ENCODE measurements around the gene G0S2.
A peak's percentile ranks its signal among the peaks of the same experiment; 100 is the strongest.

G0S2 gene

DNA sequence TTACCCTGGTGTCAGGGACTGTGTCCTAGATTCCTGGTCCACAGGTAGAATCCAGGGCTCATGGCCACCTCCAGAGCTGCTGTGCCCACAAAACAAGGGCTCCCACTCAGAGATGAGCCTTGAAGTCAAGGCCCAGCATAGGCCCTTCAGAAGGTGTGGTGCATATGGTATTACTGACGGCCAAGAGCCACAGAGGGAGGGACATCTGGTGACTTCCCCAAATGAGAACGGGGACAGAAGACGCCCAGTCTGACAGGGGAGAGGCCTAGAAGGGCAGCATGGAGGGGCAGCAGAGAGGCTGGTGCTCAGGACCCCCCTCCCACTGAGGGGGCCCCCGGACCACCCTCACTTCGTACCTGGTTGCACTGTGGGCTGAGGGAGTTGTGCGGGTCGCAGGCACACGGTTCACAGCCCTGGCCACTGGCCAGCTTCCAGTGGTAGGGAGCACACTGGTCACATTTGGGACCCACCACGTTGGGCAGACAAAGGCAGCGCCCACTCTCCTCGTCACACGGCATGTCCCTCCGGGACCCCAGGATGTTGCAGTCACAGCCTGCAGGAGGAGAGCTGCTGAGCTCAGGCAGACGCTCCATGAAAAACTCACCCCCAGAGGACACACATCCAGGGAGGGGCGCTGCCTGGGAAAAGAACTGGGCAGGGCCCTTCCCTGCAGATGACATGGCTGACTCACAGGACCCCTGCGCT, 48.0 kb upstream of the G0S2 start:
- no peaks in the 10 kb centered on the region for H3K79me2 ChIP-seq (ENCODE audit: insufficient read depth, low read length)
- H3K9me3 ChIP-seq (ENCODE audit: low read length): no peaks in the 10 kb centered on the region
- no peaks in the 10 kb centered on the region for H3K4me1 ChIP-seq (ENCODE audit: insufficient read depth, low read length, severe bottlenecking)
- no peak for TF ChIP-seq EZH2 (IDR thresholded peaks at IDR 0.05; ENCODE audit: borderline replicate concordance, low read length)
- no peak for TF ChIP-seq CTCF (IDR thresholded peaks at IDR 0.05; ENCODE audit: low read length)
- no peak overlapping the region for H2AFZ ChIP-seq (ENCODE audit: low read length)
- H3K4me2 ChIP-seq (ENCODE audit: low read length): no peak overlapping the region
- no peaks in the 10 kb centered on the region for H3K36me3 ChIP-seq (ENCODE audit: insufficient read depth, low read length)
- no peak overlapping the region for H3K9ac ChIP-seq (ENCODE audit: low read length)
- H3K27me3 ChIP-seq (ENCODE audit: insufficient read depth, low read length): 0 out of 2 replicates have a peak, but pooled peaks cover 4% of the 10 kb centered on the region
- no peak overlapping the region for H3K4me3 ChIP-seq (ENCODE audit: low read depth, low read length, poor library complexity, severe bottlenecking)
- no peaks in the 10 kb centered on the region for H4K20me1 ChIP-seq (ENCODE audit: insufficient read depth, low read length)
- no peaks in the 10 kb centered on the region for H3K9me2 ChIP-seq (ENCODE audit: low read depth, low read length)
- H3K27ac ChIP-seq (ENCODE audit: low read depth, low read length, poor library complexity, severe bottlenecking): no peak overlapping the region
- H3F3A ChIP-seq (ENCODE audit: insufficient read depth, low read length): no peaks in the 10 kb centered on the region

GRCh38 chr1:209627732-209628196, 47.4 kb upstream of the G0S2 start:
- H2AFZ ChIP-seq (ENCODE audit: low read length): no peak overlapping the region
- H3K27me3 ChIP-seq (ENCODE audit: insufficient read depth, low read length): 0 out of 2 replicates have a peak, but pooled peaks cover 4% of the 10 kb centered on the region
- H3K27ac ChIP-seq (ENCODE audit: low read depth, low read length, poor library complexity, severe bottlenecking): no peak overlapping the region
- no peaks in the 10 kb centered on the region for H3F3A ChIP-seq (ENCODE audit: insufficient read depth, low read length)
- no peaks in the 10 kb centered on the region for H3K9me2 ChIP-seq (ENCODE audit: low read depth, low read length)
- no peaks in the 10 kb centered on the region for H3K79me2 ChIP-seq (ENCODE audit: insufficient read depth, low read length)
- H3K9me3 ChIP-seq (ENCODE audit: low read length): no peaks in the 10 kb centered on the region
- H3K4me1 ChIP-seq (ENCODE audit: insufficient read depth, low read length, severe bottlenecking): no peaks in the 10 kb centered on the region
- TF ChIP-seq EZH2 (IDR thresholded peaks at IDR 0.05; ENCODE audit: borderline replicate concordance, low read length) (no peak), CTCF (IDR thresholded peaks at IDR 0.05; ENCODE audit: low read length) (peak; percentile 89)
- H3K9ac ChIP-seq (ENCODE audit: low read length): no peak overlapping the region
- no peaks in the 10 kb centered on the region for H3K36me3 ChIP-seq (ENCODE audit: insufficient read depth, low read length)
- H3K4me2 ChIP-seq (ENCODE audit: low read length): no peak overlapping the region
- H3K4me3 ChIP-seq (ENCODE audit: low read depth, low read length, poor library complexity, severe bottlenecking): no peak overlapping the region
- H4K20me1 ChIP-seq (ENCODE audit: insufficient read depth, low read length): no peaks in the 10 kb centered on the region

DNA sequence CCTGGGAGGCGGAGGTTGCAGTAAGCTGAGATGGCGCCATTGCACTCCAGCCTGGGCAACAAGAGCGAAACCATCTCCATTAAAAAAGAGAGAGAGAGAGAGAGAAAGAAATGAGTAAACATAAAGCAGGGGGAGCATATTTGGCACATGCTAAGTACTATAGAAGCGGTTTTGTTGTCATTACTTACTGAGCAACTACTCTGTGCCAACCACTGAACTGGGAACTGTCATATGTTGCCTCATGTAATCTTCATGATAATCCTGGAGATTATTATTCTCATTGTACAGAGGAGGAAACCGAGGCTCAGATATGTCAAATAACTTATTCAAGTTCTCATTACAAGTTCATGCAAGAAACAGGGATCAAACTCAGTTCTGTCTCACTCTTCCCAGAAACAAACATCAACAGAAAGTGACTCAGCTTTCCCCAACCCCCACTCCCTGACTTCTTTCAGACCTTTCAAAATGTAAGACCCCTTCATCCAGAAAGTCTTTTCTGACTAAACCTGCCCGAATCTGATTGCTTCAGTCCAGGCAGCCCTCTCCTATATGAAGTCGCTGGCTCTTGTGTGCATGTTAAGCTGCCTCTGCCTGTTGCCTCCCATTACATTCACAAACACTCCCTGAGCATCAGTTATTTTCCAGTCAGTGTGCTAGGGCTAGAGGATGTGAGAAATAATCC, 46.5 kb upstream of the G0S2 start:
- Histone ChIP-seq H3K4me3 (ENCODE audit: low read depth, low read length, poor library complexity, severe bottlenecking) (no peak overlapping the region), H3K9me2 (ENCODE audit: low read depth, low read length) (no peaks in the 10 kb centered on the region), H3K27ac (ENCODE audit: low read depth, low read length, poor library complexity, severe bottlenecking) (no peak overlapping the region), H2AFZ (ENCODE audit: low read length) (no peak overlapping the region), H3K4me2 (ENCODE audit: low read length) (no peak overlapping the region), H3K9me3 (ENCODE audit: low read length) (no peaks in the 10 kb centered on the region), H3K36me3 (ENCODE audit: insufficient read depth, low read length) (no peaks in the 10 kb centered on the region), H3K9ac (ENCODE audit: low read length) (no peak overlapping the region), H3K79me2 (ENCODE audit: insufficient read depth, low read length) (no peaks in the 10 kb centered on the region), H3K27me3 (ENCODE audit: insufficient read depth, low read length) (peaks cover 7% of the 10 kb centered on the region; the same call in 1 of the 2 replicates), H3F3A (ENCODE audit: insufficient read depth, low read length) (no peaks in the 10 kb centered on the region), H3K4me1 (ENCODE audit: insufficient read depth, low read length, severe bottlenecking) (no peaks in the 10 kb centered on the region), H4K20me1 (ENCODE audit: insufficient read depth, low read length) (no peaks in the 10 kb centered on the region)
- TF ChIP-seq EZH2 (IDR thresholded peaks at IDR 0.05; ENCODE audit: borderline replicate concordance, low read length) (no peak), CTCF (IDR thresholded peaks at IDR 0.05; ENCODE audit: low read length) (no peak)

Measured in OCI-LY1 (cell line).